Lower leg skin (tissue), 3 donors: ENCODE measurements around the gene ATP6V0E1.

Source experiments
- POLR2A ChIP-seq, 2 donors: fragments of 450-650 bp; IDR thresholded peaks; one replicate each; pipeline ENCODE4 v1.6.1; 2016 to 2017; ENCODE audit warnings: antibody characterized with exemption in 2 of 2, mild to moderate bottlenecking in 1 of 2, moderate library complexity in 1 of 2
- TF ChIP-seq, protein P1 (sequence below), 3 donors: fragments of 450-650 bp; IDR thresholded peaks; one replicate each; pipeline ENCODE4 v1.5.1; 2016; ENCODE audit warnings: antibody characterized with exemption in 3 of 3, mild to moderate bottlenecking in 3 of 3, moderate library complexity in 2 of 3

DNA sequence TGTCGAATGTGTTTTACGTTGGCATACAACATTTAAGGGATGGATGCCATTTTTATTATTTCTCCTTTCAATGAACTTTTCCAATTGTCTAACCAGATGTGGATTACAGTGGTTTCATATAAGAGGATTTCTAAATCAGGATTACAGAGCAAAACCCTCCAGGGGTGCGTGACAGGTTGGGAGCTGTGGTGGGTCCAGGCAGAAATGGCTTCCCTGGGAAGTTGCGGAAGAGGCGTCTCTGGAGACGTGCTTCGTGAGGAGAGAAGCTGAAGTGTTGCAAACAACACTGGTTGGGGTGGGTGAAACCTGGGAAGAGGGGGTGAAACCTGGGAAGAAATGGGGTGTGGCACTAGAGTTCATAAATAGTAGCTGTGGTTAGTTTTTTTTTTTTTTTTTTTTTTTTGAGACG lies 28.8 kb upstream of the ATP6V0E1 start:
- TF ChIP-seq, protein P1, sequence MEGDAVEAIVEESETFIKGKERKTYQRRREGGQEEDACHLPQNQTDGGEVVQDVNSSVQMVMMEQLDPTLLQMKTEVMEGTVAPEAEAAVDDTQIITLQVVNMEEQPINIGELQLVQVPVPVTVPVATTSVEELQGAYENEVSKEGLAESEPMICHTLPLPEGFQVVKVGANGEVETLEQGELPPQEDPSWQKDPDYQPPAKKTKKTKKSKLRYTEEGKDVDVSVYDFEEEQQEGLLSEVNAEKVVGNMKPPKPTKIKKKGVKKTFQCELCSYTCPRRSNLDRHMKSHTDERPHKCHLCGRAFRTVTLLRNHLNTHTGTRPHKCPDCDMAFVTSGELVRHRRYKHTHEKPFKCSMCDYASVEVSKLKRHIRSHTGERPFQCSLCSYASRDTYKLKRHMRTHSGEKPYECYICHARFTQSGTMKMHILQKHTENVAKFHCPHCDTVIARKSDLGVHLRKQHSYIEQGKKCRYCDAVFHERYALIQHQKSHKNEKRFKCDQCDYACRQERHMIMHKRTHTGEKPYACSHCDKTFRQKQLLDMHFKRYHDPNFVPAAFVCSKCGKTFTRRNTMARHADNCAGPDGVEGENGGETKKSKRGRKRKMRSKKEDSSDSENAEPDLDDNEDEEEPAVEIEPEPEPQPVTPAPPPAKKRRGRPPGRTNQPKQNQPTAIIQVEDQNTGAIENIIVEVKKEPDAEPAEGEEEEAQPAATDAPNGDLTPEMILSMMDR (IDR thresholded peaks at IDR 0.05) = no peak
- no peak for TF ChIP-seq POLR2A (IDR thresholded peaks at IDR 0.05)
